ENCODE results near the gene HMCN1.
A peak's percentile ranks its signal among the peaks of the same experiment; 100 is the strongest.

HMCN1 gene

DNA sequence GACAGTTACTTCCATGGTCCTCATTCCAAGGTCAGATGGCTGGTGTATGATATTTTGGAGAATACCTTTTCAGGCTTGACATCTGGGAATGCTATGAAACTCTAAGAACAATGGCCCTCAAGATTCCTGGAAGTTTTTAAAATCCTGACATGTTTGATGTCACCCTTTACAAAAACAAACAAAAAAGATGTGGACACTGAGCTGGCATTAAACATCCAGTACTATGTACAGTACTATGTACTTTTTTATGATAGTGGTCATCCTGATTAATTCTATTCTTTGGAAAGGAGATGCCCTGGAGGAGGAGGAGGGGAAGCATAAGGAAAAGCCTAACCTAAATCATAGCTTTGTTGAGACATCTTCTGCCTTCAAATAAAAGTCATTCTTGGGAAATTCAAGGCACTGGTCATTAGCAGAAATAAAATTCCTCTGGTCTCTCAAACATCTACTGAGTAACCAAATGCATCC, 235.4 kb downstream of the HMCN1 start:
- peak; percentile 29; the same call in 1 of the 2 replicates for TF ChIP-seq TOX (CRISPR knock-in tag; IDR thresholded peaks at IDR 0.05; ENCODE audit: borderline replicate concordance)
- TF ChIP-seq ARNTL (CRISPR knock-in tag; IDR thresholded peaks at IDR 0.05; ENCODE audit: borderline replicate concordance, low read depth): no peak

GRCh38 chr1:185971688-185972087, 237.5 kb downstream of the HMCN1 start:
- peak; percentile 42; the same call in 2 of the 3 replicates for ATAC-seq
- TF ChIP-seq, protein P1, sequence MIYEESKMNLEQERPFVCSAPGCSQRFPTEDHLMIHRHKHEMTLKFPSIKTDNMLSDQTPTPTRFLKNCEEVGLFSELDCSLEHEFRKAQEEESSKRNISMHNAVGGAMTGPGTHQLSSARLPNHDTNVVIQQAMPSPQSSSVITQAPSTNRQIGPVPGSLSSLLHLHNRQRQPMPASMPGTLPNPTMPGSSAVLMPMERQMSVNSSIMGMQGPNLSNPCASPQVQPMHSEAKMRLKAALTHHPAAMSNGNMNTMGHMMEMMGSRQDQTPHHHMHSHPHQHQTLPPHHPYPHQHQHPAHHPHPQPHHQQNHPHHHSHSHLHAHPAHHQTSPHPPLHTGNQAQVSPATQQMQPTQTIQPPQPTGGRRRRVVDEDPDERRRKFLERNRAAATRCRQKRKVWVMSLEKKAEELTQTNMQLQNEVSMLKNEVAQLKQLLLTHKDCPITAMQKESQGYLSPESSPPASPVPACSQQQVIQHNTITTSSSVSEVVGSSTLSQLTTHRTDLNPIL (CRISPR knock-in tag; IDR thresholded peaks at IDR 0.05; ENCODE audit: low read depth): no peak
- TF ChIP-seq TOX (CRISPR knock-in tag; IDR thresholded peaks at IDR 0.05; ENCODE audit: borderline replicate concordance) (0 out of 2 replicates have a peak, but pooled peaks have one; percentile 17), ESRRG (CRISPR knock-in tag; IDR thresholded peaks at IDR 0.05) (no peak)

More for the DNA sequence above, 235.4 kb downstream of the HMCN1 start:
- ATAC-seq: peak; percentile 3; the same call in 1 of the 3 replicates

DNA sequence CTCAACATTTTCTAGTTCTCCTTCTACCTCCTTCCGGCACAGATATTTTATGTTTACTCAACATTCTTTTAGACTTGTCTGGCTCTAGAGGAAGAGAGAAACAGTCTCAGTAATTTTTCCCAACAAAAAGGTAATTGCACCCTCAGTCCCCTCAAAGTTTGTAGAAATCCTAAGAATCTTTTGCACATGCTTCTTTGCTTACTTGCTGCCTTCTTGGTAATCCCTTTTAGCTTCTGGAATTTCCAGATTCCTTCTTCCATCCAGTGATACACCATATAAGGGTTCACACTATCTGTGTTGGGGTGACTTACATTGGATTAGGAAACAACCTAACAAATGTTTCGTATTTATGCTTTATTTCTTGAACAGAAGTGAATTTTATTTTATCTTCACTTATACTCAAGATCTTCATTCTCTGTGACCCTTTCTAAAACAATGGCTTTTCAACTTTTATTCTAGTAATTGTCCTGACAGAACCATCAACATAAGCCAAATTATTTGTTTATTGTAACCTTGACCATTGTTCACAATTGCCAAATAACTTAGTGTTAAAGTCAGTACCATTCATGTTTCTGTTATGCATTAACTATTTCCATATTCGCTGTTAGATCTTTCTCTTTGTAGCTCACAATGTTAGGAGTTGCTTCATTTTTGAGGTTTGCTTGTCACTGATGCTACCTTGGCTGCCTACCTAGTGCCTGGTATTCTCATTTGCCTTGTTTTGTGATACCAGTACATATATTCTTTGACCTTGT, 238.1 kb downstream of the HMCN1 start:
- no peak for TF ChIP-seq PPARA (CRISPR knock-in tag; IDR thresholded peaks at IDR 0.05; ENCODE audit: borderline replicate concordance)
- TF ChIP-seq, protein P2, sequence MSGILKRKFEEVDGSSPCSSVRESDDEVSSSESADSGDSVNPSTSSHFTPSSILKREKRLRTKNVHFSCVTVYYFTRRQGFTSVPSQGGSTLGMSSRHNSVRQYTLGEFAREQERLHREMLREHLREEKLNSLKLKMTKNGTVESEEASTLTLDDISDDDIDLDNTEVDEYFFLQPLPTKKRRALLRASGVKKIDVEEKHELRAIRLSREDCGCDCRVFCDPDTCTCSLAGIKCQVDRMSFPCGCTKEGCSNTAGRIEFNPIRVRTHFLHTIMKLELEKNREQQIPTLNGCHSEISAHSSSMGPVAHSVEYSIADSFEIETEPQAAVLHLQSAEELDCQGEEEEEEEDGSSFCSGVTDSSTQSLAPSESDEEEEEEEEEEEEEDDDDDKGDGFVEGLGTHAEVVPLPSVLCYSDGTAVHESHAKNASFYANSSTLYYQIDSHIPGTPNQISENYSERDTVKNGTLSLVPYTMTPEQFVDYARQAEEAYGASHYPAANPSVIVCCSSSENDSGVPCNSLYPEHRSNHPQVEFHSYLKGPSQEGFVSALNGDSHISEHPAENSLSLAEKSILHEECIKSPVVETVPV (CRISPR knock-in tag; IDR thresholded peaks at IDR 0.05): no peak
- no peak for TF ChIP-seq ZC3H10 (CRISPR knock-in tag; IDR thresholded peaks at IDR 0.05)
- TF ChIP-seq ZFP3 (CRISPR knock-in tag; IDR thresholded peaks at IDR 0.05): no peak
- no peak for TF ChIP-seq ISL1 (CRISPR knock-in tag; IDR thresholded peaks at IDR 0.05)
- TF ChIP-seq POU6F1 (CRISPR knock-in tag; IDR thresholded peaks at IDR 0.05; ENCODE audit: borderline replicate concordance, low read depth): no peak
- TF ChIP-seq ZNF70 (CRISPR knock-in tag; IDR thresholded peaks at IDR 0.05): no peak
- TF ChIP-seq, protein P3, sequence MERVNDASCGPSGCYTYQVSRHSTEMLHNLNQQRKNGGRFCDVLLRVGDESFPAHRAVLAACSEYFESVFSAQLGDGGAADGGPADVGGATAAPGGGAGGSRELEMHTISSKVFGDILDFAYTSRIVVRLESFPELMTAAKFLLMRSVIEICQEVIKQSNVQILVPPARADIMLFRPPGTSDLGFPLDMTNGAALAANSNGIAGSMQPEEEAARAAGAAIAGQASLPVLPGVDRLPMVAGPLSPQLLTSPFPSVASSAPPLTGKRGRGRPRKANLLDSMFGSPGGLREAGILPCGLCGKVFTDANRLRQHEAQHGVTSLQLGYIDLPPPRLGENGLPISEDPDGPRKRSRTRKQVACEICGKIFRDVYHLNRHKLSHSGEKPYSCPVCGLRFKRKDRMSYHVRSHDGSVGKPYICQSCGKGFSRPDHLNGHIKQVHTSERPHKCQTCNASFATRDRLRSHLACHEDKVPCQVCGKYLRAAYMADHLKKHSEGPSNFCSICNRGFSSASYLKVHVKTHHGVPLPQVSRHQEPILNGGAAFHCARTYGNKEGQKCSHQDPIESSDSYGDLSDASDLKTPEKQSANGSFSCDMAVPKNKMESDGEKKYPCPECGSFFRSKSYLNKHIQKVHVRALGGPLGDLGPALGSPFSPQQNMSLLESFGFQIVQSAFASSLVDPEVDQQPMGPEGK (CRISPR knock-in tag; IDR thresholded peaks at IDR 0.05; ENCODE audit: borderline replicate concordance): no peak
- no peak for TF ChIP-seq CSDC2 (CRISPR knock-in tag; IDR thresholded peaks at IDR 0.05)
- TF ChIP-seq, protein P4, sequence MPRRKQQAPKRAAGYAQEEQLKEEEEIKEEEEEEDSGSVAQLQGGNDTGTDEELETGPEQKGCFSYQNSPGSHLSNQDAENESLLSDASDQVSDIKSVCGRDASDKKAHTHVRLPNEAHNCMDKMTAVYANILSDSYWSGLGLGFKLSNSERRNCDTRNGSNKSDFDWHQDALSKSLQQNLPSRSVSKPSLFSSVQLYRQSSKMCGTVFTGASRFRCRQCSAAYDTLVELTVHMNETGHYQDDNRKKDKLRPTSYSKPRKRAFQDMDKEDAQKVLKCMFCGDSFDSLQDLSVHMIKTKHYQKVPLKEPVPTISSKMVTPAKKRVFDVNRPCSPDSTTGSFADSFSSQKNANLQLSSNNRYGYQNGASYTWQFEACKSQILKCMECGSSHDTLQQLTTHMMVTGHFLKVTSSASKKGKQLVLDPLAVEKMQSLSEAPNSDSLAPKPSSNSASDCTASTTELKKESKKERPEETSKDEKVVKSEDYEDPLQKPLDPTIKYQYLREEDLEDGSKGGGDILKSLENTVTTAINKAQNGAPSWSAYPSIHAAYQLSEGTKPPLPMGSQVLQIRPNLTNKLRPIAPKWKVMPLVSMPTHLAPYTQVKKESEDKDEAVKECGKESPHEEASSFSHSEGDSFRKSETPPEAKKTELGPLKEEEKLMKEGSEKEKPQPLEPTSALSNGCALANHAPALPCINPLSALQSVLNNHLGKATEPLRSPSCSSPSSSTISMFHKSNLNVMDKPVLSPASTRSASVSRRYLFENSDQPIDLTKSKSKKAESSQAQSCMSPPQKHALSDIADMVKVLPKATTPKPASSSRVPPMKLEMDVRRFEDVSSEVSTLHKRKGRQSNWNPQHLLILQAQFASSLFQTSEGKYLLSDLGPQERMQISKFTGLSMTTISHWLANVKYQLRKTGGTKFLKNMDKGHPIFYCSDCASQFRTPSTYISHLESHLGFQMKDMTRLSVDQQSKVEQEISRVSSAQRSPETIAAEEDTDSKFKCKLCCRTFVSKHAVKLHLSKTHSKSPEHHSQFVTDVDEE (CRISPR knock-in tag; IDR thresholded peaks at IDR 0.05): no peak
- no peak for TF ChIP-seq ESRRG (CRISPR knock-in tag; IDR thresholded peaks at IDR 0.05)
- no peak for TF ChIP-seq ARNTL (CRISPR knock-in tag; IDR thresholded peaks at IDR 0.05; ENCODE audit: borderline replicate concordance, low read depth)
- TF ChIP-seq, protein P1 (CRISPR knock-in tag; IDR thresholded peaks at IDR 0.05; ENCODE audit: low read depth): no peak
- no peak for ATAC-seq

GRCh38 chr1:185973645-185974044, 239.5 kb downstream of the HMCN1 start:
- ATAC-seq: peak; percentile 75
- TF ChIP-seq ESRRG (CRISPR knock-in tag; IDR thresholded peaks at IDR 0.05): no peak
- no peak for TF ChIP-seq PPARA (CRISPR knock-in tag; IDR thresholded peaks at IDR 0.05; ENCODE audit: borderline replicate concordance)
- TF ChIP-seq TCF4 (CRISPR knock-in tag; IDR thresholded peaks at IDR 0.05; ENCODE audit: borderline replicate concordance): no peak
- TF ChIP-seq ZC3H10 (CRISPR knock-in tag; IDR thresholded peaks at IDR 0.05): no peak
